22Rv1 (cell line): ENCODE data around the gene DPYSL5.

Source experiments
- H3K27ac ChIP-seq: fragments of 450-650 bp; 2 replicates; pipeline ENCODE4 v1.5.1; 2017
- ZFX ChIP-seq: fragments of 450-650 bp; IDR thresholded peaks from 2 replicates; pipeline ENCODE4 v1.6.1; 2017; ENCODE audit warnings: antibody characterized with exemption, borderline replicate concordance
- TF ChIP-seq, protein P1 (sequence below): fragments of 450-650 bp; IDR thresholded peaks from 2 replicates; pipeline ENCODE4 v1.5.1; 2017; ENCODE audit warnings: mild to moderate bottlenecking

DPYSL5 gene

DNA sequence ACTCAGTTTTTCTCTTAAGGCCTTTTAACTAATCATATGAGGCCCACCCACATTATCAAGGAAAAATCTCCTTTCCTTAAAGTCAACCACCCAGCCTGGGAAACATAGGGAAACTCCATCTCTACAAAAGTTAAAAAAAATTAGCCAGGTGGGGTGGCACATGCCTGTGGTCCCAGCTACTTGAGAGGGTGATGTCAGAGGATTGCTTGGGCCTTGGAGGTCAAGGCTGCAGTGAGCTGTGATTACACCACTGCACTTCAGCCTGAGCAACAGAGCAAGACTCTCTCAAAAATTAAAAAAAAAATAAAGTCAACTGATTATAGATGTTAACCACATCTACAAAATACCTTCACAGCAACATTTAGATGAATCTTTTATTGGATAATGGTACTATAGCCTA, 5.8 kb downstream of the DPYSL5 start:
- TF ChIP-seq, protein P1, sequence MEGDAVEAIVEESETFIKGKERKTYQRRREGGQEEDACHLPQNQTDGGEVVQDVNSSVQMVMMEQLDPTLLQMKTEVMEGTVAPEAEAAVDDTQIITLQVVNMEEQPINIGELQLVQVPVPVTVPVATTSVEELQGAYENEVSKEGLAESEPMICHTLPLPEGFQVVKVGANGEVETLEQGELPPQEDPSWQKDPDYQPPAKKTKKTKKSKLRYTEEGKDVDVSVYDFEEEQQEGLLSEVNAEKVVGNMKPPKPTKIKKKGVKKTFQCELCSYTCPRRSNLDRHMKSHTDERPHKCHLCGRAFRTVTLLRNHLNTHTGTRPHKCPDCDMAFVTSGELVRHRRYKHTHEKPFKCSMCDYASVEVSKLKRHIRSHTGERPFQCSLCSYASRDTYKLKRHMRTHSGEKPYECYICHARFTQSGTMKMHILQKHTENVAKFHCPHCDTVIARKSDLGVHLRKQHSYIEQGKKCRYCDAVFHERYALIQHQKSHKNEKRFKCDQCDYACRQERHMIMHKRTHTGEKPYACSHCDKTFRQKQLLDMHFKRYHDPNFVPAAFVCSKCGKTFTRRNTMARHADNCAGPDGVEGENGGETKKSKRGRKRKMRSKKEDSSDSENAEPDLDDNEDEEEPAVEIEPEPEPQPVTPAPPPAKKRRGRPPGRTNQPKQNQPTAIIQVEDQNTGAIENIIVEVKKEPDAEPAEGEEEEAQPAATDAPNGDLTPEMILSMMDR: no peak
- TF ChIP-seq ZFX: no peak
- no peak overlapping the region for H3K27ac ChIP-seq

DNA sequence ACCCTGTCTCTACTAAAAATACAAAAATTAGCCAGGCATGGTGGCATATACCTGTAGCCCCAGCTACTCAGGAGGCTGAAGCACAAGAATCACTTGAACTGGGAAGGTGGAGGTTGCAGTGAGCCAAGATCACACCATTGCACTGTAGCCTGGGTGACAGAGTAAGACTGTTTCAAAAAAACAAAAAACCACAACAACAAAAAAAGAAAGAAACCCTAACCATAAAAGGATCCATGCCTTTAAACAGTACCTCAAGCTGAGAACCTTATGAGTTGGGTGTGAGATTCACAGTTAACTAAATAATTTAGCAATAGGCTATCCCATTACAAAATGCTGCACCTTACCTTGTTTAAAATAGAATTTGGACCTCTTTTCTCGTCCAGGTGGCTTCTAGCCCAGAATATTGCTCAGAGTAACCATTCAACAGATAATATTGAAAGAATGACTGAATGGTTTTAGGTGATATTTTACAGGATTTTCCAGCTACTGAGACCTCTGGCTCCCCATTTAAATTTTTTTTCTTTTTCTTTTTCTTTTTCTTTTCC, 6.4 kb downstream of the DPYSL5 start:
- H3K27ac ChIP-seq: no peak overlapping the region
- TF ChIP-seq, protein P1: no peak
- TF ChIP-seq ZFX: no peak

DNA sequence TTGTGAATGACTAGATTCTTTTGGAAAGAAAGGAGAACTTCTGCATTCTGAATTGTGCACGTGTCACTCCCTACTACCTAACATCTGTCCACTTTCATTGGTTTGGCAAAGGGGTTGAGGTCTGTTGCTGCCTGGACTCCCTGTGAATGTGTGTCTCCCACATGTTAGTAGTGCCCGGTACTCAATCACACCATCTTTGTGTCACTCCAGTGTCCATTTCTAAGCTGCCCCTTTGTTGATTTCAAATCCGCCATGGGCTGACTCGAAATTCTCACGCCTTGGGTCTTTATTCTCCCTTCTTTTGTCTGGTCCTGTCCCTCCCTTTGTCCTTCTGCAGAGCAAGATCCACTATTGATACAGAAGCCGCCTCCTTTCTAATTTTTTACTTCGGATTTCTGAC, 7.5 kb downstream of the DPYSL5 start:
- no peak overlapping the region for H3K27ac ChIP-seq
- TF ChIP-seq ZFX: no peak
- TF ChIP-seq, protein P1: no peak

DNA sequence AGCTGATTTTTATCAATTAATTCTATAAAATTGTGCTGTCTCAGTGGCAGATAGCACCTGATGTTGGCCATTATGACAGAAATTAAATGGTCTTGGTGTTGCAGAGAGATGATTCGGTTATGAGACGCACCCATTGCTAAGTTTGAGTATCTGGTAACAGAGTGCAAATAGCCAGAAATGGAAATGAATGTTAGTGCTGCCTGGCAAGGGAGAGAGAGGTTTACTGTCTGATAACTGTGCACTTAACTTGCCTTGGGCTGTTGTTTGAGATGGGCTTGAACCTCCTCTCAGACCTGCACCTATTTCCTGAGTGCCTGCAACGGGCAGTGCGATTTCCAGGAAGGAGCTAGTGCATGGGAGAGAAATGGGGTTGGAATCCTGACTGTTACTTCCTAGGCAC, 11.7 kb downstream of the DPYSL5 start:
- no peak overlapping the region for H3K27ac ChIP-seq
- no peak for TF ChIP-seq ZFX
- TF ChIP-seq, protein P1: no peak

DNA sequence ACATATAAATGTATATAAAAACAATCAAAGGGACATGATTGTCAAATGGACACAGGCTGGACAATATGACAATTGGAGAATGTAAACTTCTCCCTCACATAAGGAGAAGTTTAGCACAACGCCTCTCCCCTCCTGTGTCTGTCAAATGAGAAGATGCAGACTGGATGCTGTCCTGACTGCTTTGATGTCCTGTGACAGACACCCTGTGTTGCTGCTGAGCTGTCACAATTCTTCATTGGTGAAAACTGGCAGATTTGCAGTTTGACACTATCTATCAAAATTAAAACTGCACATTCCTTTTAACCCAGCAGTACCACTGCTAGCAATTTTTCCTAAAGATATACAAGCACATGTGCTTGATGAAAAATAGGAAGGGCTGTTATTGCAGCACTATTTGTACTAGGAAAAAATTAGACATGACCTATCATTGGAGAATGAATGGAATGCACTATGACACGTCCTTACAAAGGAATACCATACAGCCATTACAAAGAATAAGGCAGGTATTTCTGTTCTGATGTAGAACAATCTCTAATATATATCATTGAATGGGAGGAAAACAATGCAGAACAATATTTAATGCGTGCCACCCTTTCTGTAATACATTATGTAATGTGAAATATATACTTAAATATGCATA, 12.4 kb downstream of the DPYSL5 start:
- H3K27ac ChIP-seq: no peak overlapping the region
- no peak for TF ChIP-seq ZFX
- TF ChIP-seq, protein P1: no peak

DNA sequence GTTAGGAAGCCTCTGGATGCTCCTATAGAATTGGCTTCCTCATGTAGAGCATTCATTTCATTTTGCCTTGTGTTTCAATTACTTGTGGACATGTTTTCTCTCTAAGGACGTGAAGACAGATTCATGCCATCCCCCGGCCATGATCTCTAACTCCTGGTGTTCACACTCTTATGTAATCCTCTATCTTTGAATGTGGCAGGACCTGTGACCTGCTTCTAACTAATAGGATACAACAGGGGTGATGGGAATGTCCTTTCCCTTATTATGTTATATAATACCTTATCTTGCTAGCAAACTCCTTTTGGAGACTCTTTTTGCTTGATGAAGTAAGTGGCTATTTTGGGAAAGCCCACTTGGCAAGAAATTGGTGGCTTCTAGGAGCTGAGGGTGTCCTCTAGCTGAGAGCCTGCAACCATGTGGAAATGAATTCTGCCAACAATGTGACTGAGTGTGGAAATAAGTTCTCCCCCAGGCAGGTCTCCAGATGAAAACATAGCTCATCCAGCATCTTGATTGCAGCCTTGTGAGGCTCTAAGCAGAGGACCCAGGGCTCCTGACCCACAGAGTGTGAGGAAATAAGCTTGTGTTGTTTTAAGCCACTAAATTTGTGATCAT, 13.8 kb downstream of the DPYSL5 start:
- no peak overlapping the region for H3K27ac ChIP-seq
- TF ChIP-seq ZFX: no peak
- TF ChIP-seq, protein P1: no peak

DNA sequence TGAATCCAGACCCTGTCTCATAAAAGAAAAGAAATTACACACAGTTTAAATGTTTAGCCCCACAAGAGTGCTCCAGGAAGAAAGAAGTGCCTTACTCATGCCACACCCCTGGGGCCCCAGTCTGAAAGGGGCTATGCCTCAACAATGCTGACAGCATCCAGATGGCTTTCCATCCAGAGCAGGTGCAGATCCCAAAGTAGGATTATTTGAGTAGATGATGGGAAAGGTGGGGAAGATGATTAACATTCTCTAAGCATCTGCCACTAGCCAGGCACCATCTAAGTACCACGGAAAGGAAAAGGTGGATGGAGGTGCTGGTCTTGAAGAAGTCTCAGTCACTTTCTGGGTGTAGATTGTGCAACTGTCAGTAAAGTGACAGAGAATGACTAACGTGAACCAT, 16.3 kb downstream of the DPYSL5 start:
- TF ChIP-seq, protein P1: no peak
- TF ChIP-seq ZFX: no peak
- H3K27ac ChIP-seq: no peak overlapping the region
